Ovary (tissue), 9 donors: ENCODE data around the gene LRRC72. TPM values are rescaled to one million over a fixed set of nuclear protein-coding genes. Genes with fewer than 3 reads are reported as not detected.

ENCODE experiments used
- DNase-seq, 5 donors: peaks; one replicate each; pipeline ENCODE4 v3.0.0-alpha.2; 2019 to 2020
- H3K27ac ChIP-seq, 2 donors: fragments of 200-600 bp; one replicate each; pipeline versions ENCODE4 v1.5.1 to v1.8.0; 2019 to 2022
- H3K27me3 ChIP-seq: fragments of 200-600 bp; one replicate; pipeline ENCODE4 v1.8.0; 2022
- H3K36me3 ChIP-seq: fragments of 200-600 bp; sonication (generic); one replicate; pipeline ENCODE4 v1.5.1; 2019
- H3K4me1 ChIP-seq: one replicate; pipeline ENCODE4 v1.8.1; 2013; ENCODE audit warnings: mild to moderate bottlenecking, moderate library complexity; ENCODE audit not compliant: insufficient read depth
- H3K4me3 ChIP-seq: fragments of 200-600 bp; sonication (generic); one replicate; pipeline ENCODE4 v1.5.1; 2017
- H3K9me3 ChIP-seq, 2 donors: fragments of 200-600 bp in 1 of 2; sonication (generic) in 1 of 2; one replicate each; pipeline versions ENCODE4 v1.5.1 to v1.8.1; 2013 to 2019; ENCODE audit warnings: mild to moderate bottlenecking in 1 of 2, moderate library complexity in 1 of 2
- EP300 ChIP-seq: sonication (generic); formaldehyde crosslinking; IDR thresholded peaks from one replicate; pipeline ENCODE4 v1.6.1; 2017; ENCODE audit warnings: antibody characterized with exemption
- POLR2A ChIP-seq: fragments of 450-650 bp; IDR thresholded peaks from one replicate; pipeline ENCODE4 v1.6.1; 2017; ENCODE audit warnings: antibody characterized with exemption, mild to moderate bottlenecking, moderate library complexity
- whole genome bisulfite sequencing, 3 donors: extraction: QIAGEN DNeasy Blood & Tissue Kit in 1 of 3; methylation state at CpG; one replicate each; pipeline versions ENCODE4 v1.1.5 to v1.1.7; 2013 to 2017; 5-methylcytosine and 5-hydroxymethylcytosine counted together
- intact Hi-C, 4 donors: fragments of 100-400 bp; cut with DNase I; formaldehyde crosslinking; loops; one replicate each; pipeline versions ENCODE4 v1.11.0 to v1.15.1; 2022 to 2023
- polyA plus RNA-seq, 2 donors: library from polyadenylated mRNA; stranded (reverse); fragments of 200-250 nt in 1 of 2; fragments of 350-450 nt in 1 of 2; fragmentation: Illumina TruSeq in 1 of 2; extraction: RNeasy Lipid Tissue Mini Kit (QIAGEN cat#74804) in 1 of 2; gene quantifications; one replicate each; pipeline ENCODE4 v1.2.3, GENCODE V29; 2013 to 2014
- total RNA-seq, 7 donors: library from RNA; depleted of rRNA in 2 of 7; stranded (reverse); fragments of >200 nt in 2 of 7; fragmentation: NEBNext Ultra II Directional in 3 of 7; extraction: Animal tissue kit (Norgen Biotek cat#: 25700) in 3 of 7; gene quantifications; one replicate each; pipeline versions ENCODE4 v1.1.0 to v1.2.4, GENCODE V29; 2016 to 2023
- TF ChIP-seq, protein P1 (sequence below), 3 donors: fragments of 450-650 bp in 2 of 3; fragments of 200-600 bp in 1 of 3; IDR thresholded peaks; one replicate each; pipeline versions ENCODE4 v1.5.1 to v1.8.0; 2016 to 2022; ENCODE audit warnings: antibody characterized with exemption in 3 of 3, mild to moderate bottlenecking in 1 of 3
- donor health status: DM: no; HTN: no; CAD: no; lungs with moderate emphysema.
- donor health status: DM: no; HTN: no; CAD: no.
- donor health status: Bipolar disorder and iron deficiency.
- donor health status: DM: yes; HTN: yes; CAD: no.
- donor health status: DM: no; HTN: no; CAD: no.
- donor health status: DM: yes; HTN: yes; CAD: no.

The LRRC72 gene
- total and polyA plus RNA-seq, 9 donors = not detected

GRCh38 chr7:16491148-16491547 lies 35.5 kb upstream of the LRRC72 start:
- no peaks in the 10 kb centered on the region for H3K9me3 ChIP-seq
- H3K4me1 ChIP-seq = no peaks in the 10 kb centered on the region
- 81 to 85% (median 81%) methylated on average over 2 of the region's 2 CpGs for WGBS, 3 donors
- H3K27me3 ChIP-seq = no peaks in the 10 kb centered on the region
- H3K36me3 ChIP-seq = no peaks in the 10 kb centered on the region
- intact Hi-C loops = no loop called here
- no peak overlapping the region for H3K27ac ChIP-seq
- H3K4me3 ChIP-seq = no peak overlapping the region
- DNase-seq = no peak
- TF ChIP-seq EP300 (no peak), POLR2A (no peak)
- TF ChIP-seq, protein P1, sequence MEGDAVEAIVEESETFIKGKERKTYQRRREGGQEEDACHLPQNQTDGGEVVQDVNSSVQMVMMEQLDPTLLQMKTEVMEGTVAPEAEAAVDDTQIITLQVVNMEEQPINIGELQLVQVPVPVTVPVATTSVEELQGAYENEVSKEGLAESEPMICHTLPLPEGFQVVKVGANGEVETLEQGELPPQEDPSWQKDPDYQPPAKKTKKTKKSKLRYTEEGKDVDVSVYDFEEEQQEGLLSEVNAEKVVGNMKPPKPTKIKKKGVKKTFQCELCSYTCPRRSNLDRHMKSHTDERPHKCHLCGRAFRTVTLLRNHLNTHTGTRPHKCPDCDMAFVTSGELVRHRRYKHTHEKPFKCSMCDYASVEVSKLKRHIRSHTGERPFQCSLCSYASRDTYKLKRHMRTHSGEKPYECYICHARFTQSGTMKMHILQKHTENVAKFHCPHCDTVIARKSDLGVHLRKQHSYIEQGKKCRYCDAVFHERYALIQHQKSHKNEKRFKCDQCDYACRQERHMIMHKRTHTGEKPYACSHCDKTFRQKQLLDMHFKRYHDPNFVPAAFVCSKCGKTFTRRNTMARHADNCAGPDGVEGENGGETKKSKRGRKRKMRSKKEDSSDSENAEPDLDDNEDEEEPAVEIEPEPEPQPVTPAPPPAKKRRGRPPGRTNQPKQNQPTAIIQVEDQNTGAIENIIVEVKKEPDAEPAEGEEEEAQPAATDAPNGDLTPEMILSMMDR (IDR thresholded peaks at IDR 0.05) = no peak

DNA sequence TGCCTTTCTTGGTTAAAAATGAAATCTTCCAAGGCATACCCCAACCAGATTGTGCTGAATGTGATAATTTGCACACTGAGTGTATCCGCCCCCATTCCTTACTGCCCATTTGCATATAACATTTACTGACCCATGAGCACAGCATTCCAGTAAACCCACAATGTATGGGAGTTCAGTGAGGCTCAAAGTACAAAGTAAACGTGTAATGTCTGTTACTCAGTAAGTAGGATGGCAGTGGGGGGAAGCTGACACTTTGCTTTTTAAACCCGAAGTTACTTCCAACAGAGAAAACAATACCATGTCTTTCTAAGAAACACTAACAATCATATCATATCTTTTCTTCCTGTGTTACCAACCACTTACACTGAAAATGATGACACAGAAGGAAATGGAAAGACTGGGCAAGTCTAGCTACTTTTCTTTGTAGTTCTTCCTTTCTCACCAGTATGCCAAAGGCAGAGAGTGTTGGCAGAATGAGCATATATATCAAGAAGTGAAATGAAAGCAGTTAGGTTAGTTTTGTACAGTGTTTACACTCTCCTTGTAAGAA lies 34.0 kb upstream of the LRRC72 start:
- H3K9me3 ChIP-seq = no peaks in the 10 kb centered on the region
- H3K36me3 ChIP-seq = no peaks in the 10 kb centered on the region
- TF ChIP-seq, protein P1 (IDR thresholded peaks at IDR 0.05) = no peak
- TF ChIP-seq POLR2A = no peak
- no peak for TF ChIP-seq EP300
- no peak for DNase-seq
- 32 to 44% (median 37%) methylated on average over 3 of the region's 3 CpGs for WGBS, 3 donors
- intact Hi-C loops = no loop called here
- H3K27me3 ChIP-seq = no peaks in the 10 kb centered on the region
- no peak overlapping the region for H3K4me3 ChIP-seq
- no peaks in the 10 kb centered on the region for H3K4me1 ChIP-seq
- H3K27ac ChIP-seq = no peak overlapping the region

DNA sequence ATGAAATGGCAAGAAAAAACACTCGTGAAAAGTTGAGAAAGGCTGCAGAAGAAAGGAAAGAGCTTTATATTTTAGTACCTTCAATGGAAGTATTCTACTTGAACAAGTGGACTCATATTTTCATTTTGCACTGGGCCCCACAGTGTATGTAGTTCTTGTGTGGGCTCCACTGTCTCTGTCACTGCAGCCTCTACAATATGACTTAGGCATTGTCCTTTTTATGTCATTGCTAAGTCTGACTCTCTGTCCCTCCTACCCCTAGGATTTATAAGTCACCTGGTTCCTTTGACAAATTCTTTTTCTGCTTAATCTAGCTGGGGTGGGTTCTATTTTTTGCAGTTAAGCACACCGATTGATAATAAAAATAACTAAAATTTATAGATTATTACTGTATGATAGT lies 33.4 kb upstream of the LRRC72 start:
- Histone ChIP-seq H3K36me3 (no peaks in the 10 kb centered on the region), H3K9me3 (no peaks in the 10 kb centered on the region), H3K27ac (no peak overlapping the region), H3K4me3 (no peak overlapping the region), H3K4me1 (no peaks in the 10 kb centered on the region), H3K27me3 (no peaks in the 10 kb centered on the region)
- intact Hi-C loops = no loop called here
- TF ChIP-seq POLR2A (no peak), EP300 (no peak)
- TF ChIP-seq, protein P1 (IDR thresholded peaks at IDR 0.05) = no peak
- 82 to 89% (median 89%) methylated on average over 2 of the region's 2 CpGs for WGBS, 3 donors
- DNase-seq = no peak

GRCh38 chr7:16494551-16494950 lies 32.1 kb upstream of the LRRC72 start:
- Histone ChIP-seq H3K9me3 (no peaks in the 10 kb centered on the region), H3K36me3 (no peaks in the 10 kb centered on the region), H3K4me3 (no peak overlapping the region), H3K27me3 (no peaks in the 10 kb centered on the region), H3K4me1 (no peaks in the 10 kb centered on the region), H3K27ac (no peak overlapping the region)
- DNase-seq = no peak
- WGBS, 3 donors = 42 to 51% (median 47%) methylated on average over 2 of the region's 2 CpGs
- TF ChIP-seq, protein P1 (IDR thresholded peaks at IDR 0.05) = no peak
- no peak for TF ChIP-seq POLR2A
- intact Hi-C loops = no loop called here
